ENCODE measurements around the gene SLC27A4.
A peak's percentile ranks its signal among the peaks of the same experiment; 100 is the strongest.
"Not testable (repeated sequence)": the region's sequence is repeated elsewhere in the genome, so short reads cannot be mapped to it uniquely, and the experiment has no call there.

The SLC27A4 gene

GRCh38 chr9:128333451-128333869 is 6.9 kb upstream of the SLC27A4 start:
- no peak for DNase-seq (ENCODE audit: extremely low spot score)
- POLR2A ChIA-PET: interaction anchor here (1.4 kb wide), 1 partner anchor 10 kb away, joined by 4 read pairs; no protein-coding TSS in a partner anchor
- TF ChIP-seq FOXK2 (IDR thresholded peaks at IDR 0.05): no peak
- TF ChIP-seq ZNF384 (IDR thresholded peaks at IDR 0.05): no peak
- no peak for TF ChIP-seq LEF1 (IDR thresholded peaks at IDR 0.05; ENCODE audit: borderline replicate concordance)
- TF ChIP-seq SP1 (IDR thresholded peaks at IDR 0.05): no peak
- no peak for TF ChIP-seq FOXA1 (IDR thresholded peaks at IDR 0.05)
- TF ChIP-seq TARDBP (IDR thresholded peaks at IDR 0.05): no peak
- no peak for TF ChIP-seq NFRKB (IDR thresholded peaks at IDR 0.05)
- TF ChIP-seq ARNT (IDR thresholded peaks at IDR 0.05): no peak
- no peak for TF ChIP-seq ELF4 (IDR thresholded peaks at IDR 0.05)
- TF ChIP-seq HDGF (IDR thresholded peaks at IDR 0.05; ENCODE audit: borderline replicate concordance): no peak
- TF ChIP-seq CTBP1 (IDR thresholded peaks at IDR 0.05; ENCODE audit: borderline replicate concordance): no peak
- no peak for TF ChIP-seq SUZ12 (IDR thresholded peaks at IDR 0.05)
- no peak for TF ChIP-seq FOXM1 (IDR thresholded peaks at IDR 0.05; ENCODE audit: borderline replicate concordance)
- TF ChIP-seq PKNOX1 (IDR thresholded peaks at IDR 0.05): no peak
- no peak for TF ChIP-seq BHLHE40 (IDR thresholded peaks at IDR 0.05; ENCODE audit: borderline replicate concordance)
- no peak for TF ChIP-seq L3MBTL2 (conservative IDR thresholded peaks at IDR 0.05)

GRCh38 chr9:128335161-128335560 is 5.2 kb upstream of the SLC27A4 start:
- TF ChIP-seq SP1 (IDR thresholded peaks at IDR 0.05): no peak
- no peak for TF ChIP-seq L3MBTL2 (conservative IDR thresholded peaks at IDR 0.05)
- TF ChIP-seq FOXM1 (IDR thresholded peaks at IDR 0.05; ENCODE audit: borderline replicate concordance): no peak
- no peak for TF ChIP-seq BHLHE40 (IDR thresholded peaks at IDR 0.05; ENCODE audit: borderline replicate concordance)
- ChIA-PET POLR2A (interaction anchor here (0.6 to 0.7 kb wide), 2 partner anchors 7 to 42 kb away, joined by 3 read pairs; no protein-coding TSS in a partner anchor), CTCF (no interaction called here)
- DNase-seq (ENCODE audit: extremely low spot score): no peak

More at GRCh38 chr9:128333451-128333869, 6.9 kb upstream of the SLC27A4 start:
- CTCF ChIA-PET: no interaction called here

- CTCF ChIA-PET: interaction anchor here (0.6 to 0.7 kb wide), 2 partner anchors 27 to 85 kb away, joined by 4 read pairs; partner anchors contain the start of gene CERCAM
- DNase-seq (ENCODE audit: extremely low spot score): no peak
- POLR2A ChIA-PET: interaction anchor here (0.6 to 0.8 kb wide), 2 partner anchors 8 to 15 kb away, joined by 3 read pairs; no protein-coding TSS in a partner anchor
- no peak for TF ChIP-seq FOXM1 (IDR thresholded peaks at IDR 0.05; ENCODE audit: borderline replicate concordance)
- no peak for TF ChIP-seq LEF1 (IDR thresholded peaks at IDR 0.05; ENCODE audit: borderline replicate concordance)
These were observed 4.4 kb upstream of the SLC27A4 start for GRCh38 chr9:128335914-128336313.

DNA sequence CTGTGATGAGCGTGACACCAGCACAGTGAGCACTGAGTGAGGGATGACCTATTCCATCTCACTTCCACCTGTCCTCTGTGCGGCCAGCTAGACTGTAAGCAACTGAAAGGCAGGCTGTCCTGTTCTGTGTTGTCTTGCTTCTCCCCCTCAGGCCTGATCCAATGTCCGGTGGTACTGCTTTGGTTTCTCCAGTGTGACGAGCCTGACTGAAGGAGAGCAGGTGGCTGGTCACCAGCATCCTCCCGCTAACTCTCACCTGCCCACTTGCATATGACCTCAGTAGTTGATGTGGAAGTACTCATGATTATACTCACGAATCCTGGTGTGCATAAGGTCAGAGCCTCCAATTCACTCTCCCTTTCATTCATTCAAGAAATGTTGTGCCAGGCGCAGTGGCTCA is 2.4 kb upstream of the SLC27A4 start:
- ChIA-PET CTCF (interaction anchor here (1.0 kb wide), 1 partner anchor 24 kb away, joined by 3 read pairs; no protein-coding TSS in a partner anchor), POLR2A (no interaction called here)
- TF ChIP-seq SUZ12 (IDR thresholded peaks at IDR 0.05) (no peak), CTBP1 (IDR thresholded peaks at IDR 0.05; ENCODE audit: borderline replicate concordance) (no peak), NFRKB (IDR thresholded peaks at IDR 0.05) (no peak), ELF4 (IDR thresholded peaks at IDR 0.05) (no peak), LEF1 (IDR thresholded peaks at IDR 0.05; ENCODE audit: borderline replicate concordance) (no peak), TARDBP (IDR thresholded peaks at IDR 0.05) (no peak), ZNF384 (IDR thresholded peaks at IDR 0.05) (no peak), FOXM1 (IDR thresholded peaks at IDR 0.05; ENCODE audit: borderline replicate concordance) (no peak), HDGF (IDR thresholded peaks at IDR 0.05; ENCODE audit: borderline replicate concordance) (no peak), PKNOX1 (IDR thresholded peaks at IDR 0.05) (no peak), L3MBTL2 (conservative IDR thresholded peaks at IDR 0.05) (no peak), ARNT (IDR thresholded peaks at IDR 0.05) (no peak), FOXK2 (IDR thresholded peaks at IDR 0.05) (no peak)
- no peak for DNase-seq (ENCODE audit: extremely low spot score)

- POLR2A ChIA-PET; DNase-seq (ENCODE audit: extremely low spot score): not testable (repeated sequence)
- 0 out of 2 replicates have a peak, but pooled peaks have one; percentile 42 for TF ChIP-seq ZNF384 (IDR thresholded peaks at IDR 0.05)
- CTCF ChIA-PET: interaction anchor here (1.5 kb wide), 1 partner anchor 23 kb away, joined by 7 read pairs; no protein-coding TSS in a partner anchor
These were observed 1.3 kb upstream of the SLC27A4 start for GRCh38 chr9:128338852-128339614.

GRCh38 chr9:128340691-128341434 is 536 bp downstream of the SLC27A4 start:
- CTCF ChIA-PET: interaction anchor here (0.6 to 1.3 kb wide), 9 partner anchors 13 to 355 kb away, joined by 3 to 11 read pairs (median 4); partner anchors contain the start of gene URM1
- POLR2A ChIA-PET: interaction anchor here (0.6 to 1.3 kb wide), 8 partner anchors 9 to 212 kb away, joined by 3 to 9 read pairs (median 4); partner anchors contain the start of genes CERCAM, GOLGA2 and SWI5
- TF ChIP-seq HDGF (IDR thresholded peaks at IDR 0.05; ENCODE audit: borderline replicate concordance): no peak
- no peak for TF ChIP-seq SP1 (IDR thresholded peaks at IDR 0.05)
- TF ChIP-seq CTBP1 (IDR thresholded peaks at IDR 0.05; ENCODE audit: borderline replicate concordance): no peak
- no peak for TF ChIP-seq LEF1 (IDR thresholded peaks at IDR 0.05; ENCODE audit: borderline replicate concordance)
- TF ChIP-seq ELF4 (IDR thresholded peaks at IDR 0.05): no peak
- TF ChIP-seq BHLHE40 (IDR thresholded peaks at IDR 0.05; ENCODE audit: borderline replicate concordance): no peak
- TF ChIP-seq TARDBP (IDR thresholded peaks at IDR 0.05): no peak
- no peak for DNase-seq (ENCODE audit: extremely low spot score)

All from HEK293T (cell line).